Calu3 (cell line): ENCODE measurements around the gene PDS5A. TPM values are rescaled to one million over a fixed set of nuclear protein-coding genes. Genes with fewer than 3 reads are reported as not detected.
"Not testable (repeated sequence)": the region's sequence is repeated elsewhere in the genome, so short reads cannot be mapped to it uniquely, and the experiment has no call there.

ENCODE experiments used
- BruUV-seq: library from RNA; stranded (reverse); fragments of 400-500 nt; replicated peaks from 2 replicates; lab custom pipeline; 2021; lab: Mats Ljungman, UMichigan
- CTCF ChIA-PET: fragments of 300-600 bp; sonication (Branson Sonifier 250); formaldehyde crosslinking; loops from one replicate; lab custom pipeline; 2022; ENCODE audit warnings: antibody characterized with exemption; lab: Charles Lee
- DNase-seq: peaks from one replicate; pipeline ENCODE4 v3.0.0; 2022
- H3K27ac Mint-ChIP-seq: one replicate; pipeline ENCODE4 v1.8.0; 2022; ENCODE audit warnings: mixed read lengths; ENCODE audit not compliant: unreplicated experiment
- H3K27me3 Mint-ChIP-seq: one replicate; pipeline ENCODE4 v1.8.0; 2022; ENCODE audit warnings: mixed read lengths; ENCODE audit not compliant: unreplicated experiment
- H3K36me3 Mint-ChIP-seq: one replicate; pipeline ENCODE4 v1.8.0; 2022; ENCODE audit warnings: mild to moderate bottlenecking, moderate library complexity, mixed read lengths; ENCODE audit not compliant: insufficient read depth, unreplicated experiment
- H3K4me1 Mint-ChIP-seq: one replicate; pipeline ENCODE4 v1.8.0; 2022; ENCODE audit warnings: mild to moderate bottlenecking, low read depth, mixed read lengths; ENCODE audit not compliant: unreplicated experiment
- H3K4me3 Mint-ChIP-seq: one replicate; pipeline ENCODE4 v1.8.0; 2022; ENCODE audit warnings: mild to moderate bottlenecking, low read depth, moderate library complexity, mixed read lengths; ENCODE audit not compliant: unreplicated experiment
- H3K9me3 Mint-ChIP-seq: one replicate; pipeline ENCODE4 v1.8.0; 2022; ENCODE audit warnings: low read depth, mixed read lengths; ENCODE audit not compliant: unreplicated experiment
- CTCF ChIP-seq: fragments of 200-600 bp; IDR thresholded peaks from one replicate; pipeline ENCODE4 v1.8.0; 2022; ENCODE audit warnings: antibody characterized with exemption; ENCODE audit not compliant: unreplicated experiment
- intact Hi-C: fragments of 100-400 bp; cut with micrococcal nuclease; formaldehyde crosslinking; loops from one replicate; pipeline ENCODE4 v1.10.0; 2022; ENCODE audit not compliant: unreplicated experiment
- total RNA-seq: library from RNA; stranded (reverse); gene quantifications from 2 replicates; pipeline ENCODE4 v1.2.3, GENCODE V29; 2022

PDS5A gene
- total RNA-seq, 1 experiment from 2014 or later: 49.1 TPM

GRCh38 chr4:39850727-39851126 is 127.0 kb downstream of the PDS5A start:
- Mint-ChIP-seq H3K27ac (no peak overlapping the region), H3K9me3 (peaks cover 5% of the 10 kb centered on the region), H3K36me3 (peaks cover 17% of the 10 kb centered on the region), H3K4me1 (no peaks in the 10 kb centered on the region), H3K27me3 (no peaks in the 10 kb centered on the region), H3K4me3 (no peak overlapping the region)
- intact Hi-C loops: no loop called here
- no TSS peak for BruUV-seq
- CTCF ChIA-PET: no interaction called here
- no peak for DNase-seq
- no peak for TF ChIP-seq CTCF

- H3K4me1 Mint-ChIP-seq: no peaks in the 10 kb centered on the region
- CTCF ChIA-PET: no interaction called here
- no peak overlapping the region for H3K4me3 Mint-ChIP-seq
- no peaks in the 10 kb centered on the region for H3K27me3 Mint-ChIP-seq
- H3K9me3 Mint-ChIP-seq: no peaks in the 10 kb centered on the region
- intact Hi-C loops: no loop called here
- DNase-seq: no peak
- BruUV-seq: no TSS peak
- H3K27ac Mint-ChIP-seq: no peak overlapping the region
- TF ChIP-seq CTCF: no peak
- H3K36me3 Mint-ChIP-seq: peaks cover 10% of the 10 kb centered on the region
Observed at GRCh38 chr4:39846705-39847104, 131.0 kb downstream of the PDS5A start.

- Mint-ChIP-seq H3K36me3 (peaks cover 14% of the 10 kb centered on the region), H3K9me3 (no peaks in the 10 kb centered on the region), H3K27me3 (no peaks in the 10 kb centered on the region), H3K4me1 (no peaks in the 10 kb centered on the region), H3K4me3 (no peak overlapping the region), H3K27ac (no peak overlapping the region)
- CTCF ChIA-PET: no interaction called here
- intact Hi-C loops: no loop called here
- DNase-seq: no peak
- TF ChIP-seq CTCF: no peak
- no TSS peak for BruUV-seq
Observed at GRCh38 chr4:39846120-39846519, 131.6 kb downstream of the PDS5A start.

- CTCF ChIA-PET: no interaction called here
- Mint-ChIP-seq H3K4me3 (no peak overlapping the region), H3K27ac (no peak overlapping the region), H3K4me1 (no peaks in the 10 kb centered on the region), H3K27me3 (no peaks in the 10 kb centered on the region), H3K9me3 (no peaks in the 10 kb centered on the region), H3K36me3 (peaks cover 17% of the 10 kb centered on the region)
- no TSS peak for BruUV-seq
- DNase-seq: no peak
- intact Hi-C loops: no loop called here
- TF ChIP-seq CTCF: no peak
Observed at GRCh38 chr4:39841894-39842293, 135.8 kb downstream of the PDS5A start.

GRCh38 chr4:39840516-39840915 is 137.2 kb downstream of the PDS5A start:
- intact Hi-C loops, H3K27ac Mint-ChIP-seq, H3K9me3 Mint-ChIP-seq: not testable (repeated sequence)

More at GRCh38 chr4:39840516-39840915, 137.2 kb downstream of the PDS5A start:
- peaks cover 24% of the 10 kb centered on the region for H3K36me3 Mint-ChIP-seq
- H3K4me1 Mint-ChIP-seq, BruUV-seq, DNase-seq, CTCF ChIA-PET, H3K27me3 Mint-ChIP-seq, H3K4me3 Mint-ChIP-seq: not testable (repeated sequence)
